Mesodermal cell (in vitro differentiated cells): ENCODE measurements around the gene ATG7.

Experiments
- H3K27ac ChIP-seq: 2 replicates; pipeline ENCODE4 v1.7.0; 2013; ENCODE audit warnings: mild to moderate bottlenecking, low read depth, low read length, moderate library complexity; ENCODE audit not compliant: severe bottlenecking
- H3K36me3 ChIP-seq: 2 replicates; pipeline ENCODE4 v1.7.1; 2013; ENCODE audit warnings: mild to moderate bottlenecking, low read length, moderate library complexity; ENCODE audit not compliant: control insufficient read depth, insufficient read depth
- H3K4me1 ChIP-seq: one replicate; pipeline ENCODE4 v1.7.1; 2013; ENCODE audit warnings: mild to moderate bottlenecking, low read length; ENCODE audit not compliant: insufficient read depth, control insufficient read depth, poor library complexity, severe bottlenecking
- H3K4me3 ChIP-seq: 2 replicates; pipeline ENCODE4 v1.7.0; 2013; ENCODE audit warnings: low read length, control low read depth, mild to moderate bottlenecking; ENCODE audit not compliant: insufficient read depth, poor library complexity, severe bottlenecking; ENCODE audit errors: extremely low read depth
- H3K9me3 ChIP-seq: 2 replicates; pipeline ENCODE4 v1.7.1; 2013; ENCODE audit warnings: mild to moderate bottlenecking, low read length, moderate library complexity; ENCODE audit not compliant: control insufficient read depth
- WGBS, 2 experiments: methylation state at CpG; one replicate each; pipeline ENCODE4 v1.1.5; 2013; ENCODE audit warnings: missing lambda C conversion rate in 2 of 2; ENCODE audit not compliant: insufficient coverage in 2 of 2; 5-methylcytosine and 5-hydroxymethylcytosine counted together

ATG7 gene

GRCh38 chr3:11238880-11239279 lies 33.3 kb upstream of the ATG7 start:
- Histone ChIP-seq H3K9me3 (no peaks in the 10 kb centered on the region), H3K4me1 (no peaks in the 10 kb centered on the region), H3K27ac (no peak overlapping the region), H3K36me3 (no peaks in the 10 kb centered on the region), H3K4me3 (no peak overlapping the region)
- WGBS, 2 experiments = 88% methylated on average over 1 of the region's 1 CpG; no CpG with 5 or more reads in 1 of the 2 experiments

GRCh38 chr3:11239796-11240195 lies 32.4 kb upstream of the ATG7 start:
- Histone ChIP-seq H3K4me3 (no peak overlapping the region), H3K4me1 (no peaks in the 10 kb centered on the region), H3K36me3 (no peaks in the 10 kb centered on the region), H3K27ac (no peak overlapping the region), H3K9me3 (no peaks in the 10 kb centered on the region)
- 83% methylated on average over 1 of the region's 1 CpG; no CpG with 5 or more reads in 1 of the 2 experiments for WGBS, 2 experiments

- Histone ChIP-seq H3K27ac (no peak overlapping the region), H3K4me1 (no peaks in the 10 kb centered on the region), H3K36me3 (no peaks in the 10 kb centered on the region), H3K9me3 (no peaks in the 10 kb centered on the region), H3K4me3 (no peak overlapping the region)
- 100% methylated on average over 1 of the region's 1 CpG for WGBS, 2 experiments
Observed at GRCh38 chr3:11240496-11240895, 31.7 kb upstream of the ATG7 start.

GRCh38 chr3:11244121-11244677 lies 28.0 kb upstream of the ATG7 start:
- H3K4me1 ChIP-seq = peaks cover 7% of the 10 kb centered on the region
- 67 to 86% methylated on average over 1 of the region's 1 CpG for WGBS, 2 experiments
- no peaks in the 10 kb centered on the region for H3K36me3 ChIP-seq
- no peaks in the 10 kb centered on the region for H3K9me3 ChIP-seq
- no peak overlapping the region for H3K4me3 ChIP-seq
- H3K27ac ChIP-seq = no peak overlapping the region

GRCh38 chr3:11245276-11245675 lies 26.9 kb upstream of the ATG7 start:
- Histone ChIP-seq H3K27ac (no peak overlapping the region), H3K4me3 (no peak overlapping the region), H3K4me1 (peaks cover 7% of the 10 kb centered on the region), H3K9me3 (no peaks in the 10 kb centered on the region), H3K36me3 (no peaks in the 10 kb centered on the region)
- 87 to 91% methylated on average over 5 to 6 of the region's 8 CpGs for WGBS, 2 experiments

GRCh38 chr3:11245827-11246662 lies 26.2 kb upstream of the ATG7 start:
- WGBS, 2 experiments = 87 to 89% methylated on average over 5 of the region's 6 CpGs
- H3K9me3 ChIP-seq = no peaks in the 10 kb centered on the region
- H3K4me1 ChIP-seq = peaks cover 7% of the 10 kb centered on the region
- H3K36me3 ChIP-seq = no peaks in the 10 kb centered on the region
- no peak overlapping the region for H3K27ac ChIP-seq
- H3K4me3 ChIP-seq = no peak overlapping the region

GRCh38 chr3:11246663-11246970 lies 25.6 kb upstream of the ATG7 start:
- H3K27ac ChIP-seq = no peak overlapping the region
- no peaks in the 10 kb centered on the region for H3K36me3 ChIP-seq
- H3K4me3 ChIP-seq = no peak overlapping the region
- 100% methylated on average over 1 of the region's 2 CpGs; no CpG with 5 or more reads in 1 of the 2 experiments for WGBS, 2 experiments
- peaks cover 7% of the 10 kb centered on the region for H3K4me1 ChIP-seq
- H3K9me3 ChIP-seq = no peaks in the 10 kb centered on the region

- 100% methylated on average over 2 to 4 of the region's 8 CpGs for WGBS, 2 experiments
- Histone ChIP-seq H3K36me3 (no peaks in the 10 kb centered on the region), H3K27ac (no peak overlapping the region), H3K4me3 (no peak overlapping the region), H3K4me1 (peaks cover 7% of the 10 kb centered on the region), H3K9me3 (no peaks in the 10 kb centered on the region)
Observed at GRCh38 chr3:11247362-11247761, 24.8 kb upstream of the ATG7 start.

GRCh38 chr3:11248596-11248995 lies 23.6 kb upstream of the ATG7 start:
- H3K4me1 ChIP-seq = peaks cover 7% of the 10 kb centered on the region
- no peak overlapping the region for H3K4me3 ChIP-seq
- H3K36me3 ChIP-seq = no peaks in the 10 kb centered on the region
- H3K9me3 ChIP-seq = no peaks in the 10 kb centered on the region
- 84 to 88% methylated on average over 4 of the region's 6 CpGs for WGBS, 2 experiments
- H3K27ac ChIP-seq = no peak overlapping the region

GRCh38 chr3:11250902-11251806 lies 21.0 kb upstream of the ATG7 start:
- Histone ChIP-seq H3K9me3 (peaks cover 9% of the 10 kb centered on the region), H3K27ac (no peak overlapping the region), H3K4me3 (no peak overlapping the region), H3K4me1 (peaks cover 17% of the 10 kb centered on the region), H3K36me3 (no peaks in the 10 kb centered on the region)
- WGBS, 2 experiments = 83 to 91% methylated on average over 4 to 6 of the region's 10 CpGs
